NCI-H146 treated with DMSO at 0.1 percent for 48 hours (cell line): ENCODE measurements around the gene AP1S2.
"Not testable (repeated sequence)": the region's sequence is repeated elsewhere in the genome, so short reads cannot be mapped to it uniquely, and the experiment has no call there.

Experiments used
- DNase-seq: peaks from one replicate; lab custom pipeline; 2025; ENCODE audit not compliant: unreplicated experiment; lab: John Stamatoyannopoulos, UW

Gene AP1S2

DNA sequence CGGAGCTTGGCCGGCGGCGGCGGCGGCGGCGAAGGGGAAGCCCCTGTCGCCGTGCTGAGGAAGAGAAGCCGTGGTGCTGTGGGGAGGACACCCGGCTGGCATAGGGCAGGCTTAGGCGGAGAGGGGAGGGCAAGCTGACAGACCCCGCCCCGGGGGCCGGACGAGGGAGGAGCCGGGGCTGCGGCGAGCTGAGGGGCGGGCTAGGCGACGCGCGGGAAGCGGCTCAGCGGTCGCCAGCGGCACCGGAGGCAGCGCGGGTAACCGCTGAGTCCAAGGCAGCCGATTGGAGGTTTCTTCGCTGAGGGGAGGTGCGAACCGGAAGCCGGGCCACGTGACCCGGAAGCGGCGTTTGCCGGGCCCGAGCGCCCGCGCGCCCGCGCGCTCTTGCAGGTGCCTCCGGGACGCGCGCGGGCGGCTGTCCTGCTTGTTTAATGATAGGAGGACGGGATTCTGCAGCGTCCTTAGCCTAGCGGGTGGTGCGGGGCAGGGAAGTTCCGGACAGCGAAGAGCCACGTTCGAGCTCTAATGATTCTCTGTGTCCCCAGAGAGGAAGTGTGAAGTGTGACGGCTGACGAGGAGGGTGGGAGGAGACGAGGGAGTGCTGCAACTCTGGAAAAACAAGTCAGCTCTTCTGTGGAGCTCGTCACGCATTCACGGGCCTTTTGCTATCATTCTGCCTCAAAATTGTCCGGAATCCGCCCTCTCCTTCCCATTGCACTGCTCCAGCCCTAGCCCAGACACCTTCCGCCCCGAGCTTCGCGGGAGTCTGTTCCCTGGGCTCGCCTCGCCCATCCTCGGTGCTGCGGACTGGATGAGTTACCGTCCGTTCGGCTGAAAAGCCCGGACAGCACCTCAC is at the start of gene AP1S2:
Gene AP1S2 (minus strand): TSS at position 102 of the 856 bp plus-strand sequence. CDS start 2,289 bp downstream, outside the sequence.
- peak; percentile 82 for DNase-seq

GRCh38 chrX:15903186-15903681 is 48.6 kb upstream of the AP1S2 start:
- peak; percentile 4 for DNase-seq

GRCh38 chrX:15895334-15895733 is 40.7 kb upstream of the AP1S2 start:
- DNase-seq = no peak

GRCh38 chrX:15894724-15895123 is 40.1 kb upstream of the AP1S2 start:
- DNase-seq = no peak

DNA sequence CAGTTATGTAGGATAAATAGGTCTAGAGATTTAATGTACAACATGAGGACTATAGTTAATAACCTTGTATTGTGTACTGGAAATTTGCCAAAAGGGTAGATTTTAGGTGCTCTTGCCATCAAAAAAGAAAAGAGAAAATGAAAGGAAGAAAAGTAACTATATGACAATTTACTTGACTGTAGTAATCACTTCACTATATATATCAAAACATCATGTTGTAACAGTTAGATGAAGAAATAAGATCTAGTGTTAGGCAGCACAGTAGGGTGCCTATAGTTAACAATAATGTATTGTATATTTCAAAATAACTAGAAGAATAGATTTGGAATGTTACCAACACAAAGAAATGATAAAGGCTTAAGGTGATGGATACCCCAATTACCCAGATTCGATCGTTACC is 35.9 kb upstream of the AP1S2 start:
- no peak for DNase-seq

DNA sequence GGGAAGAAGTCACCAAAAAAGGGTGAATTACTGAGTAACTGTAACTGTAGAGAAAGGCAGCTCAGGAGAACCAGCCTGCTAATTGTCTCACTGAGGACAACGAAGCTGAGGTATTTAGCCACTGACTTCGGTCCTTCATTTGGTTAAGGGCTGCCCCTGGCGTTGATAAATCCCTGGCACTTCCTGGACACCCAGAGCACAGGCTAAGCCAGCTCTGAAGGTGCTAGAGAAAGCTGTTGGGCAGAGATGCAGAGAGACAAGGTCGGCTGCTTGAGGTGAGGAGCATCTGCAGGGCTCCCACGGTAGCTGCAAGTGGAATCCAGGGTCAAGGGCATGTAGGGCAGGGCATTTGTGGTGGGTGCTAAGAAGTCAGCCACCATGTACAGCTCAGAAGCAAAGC is 33.4 kb upstream of the AP1S2 start:
- DNase-seq = no peak

DNA sequence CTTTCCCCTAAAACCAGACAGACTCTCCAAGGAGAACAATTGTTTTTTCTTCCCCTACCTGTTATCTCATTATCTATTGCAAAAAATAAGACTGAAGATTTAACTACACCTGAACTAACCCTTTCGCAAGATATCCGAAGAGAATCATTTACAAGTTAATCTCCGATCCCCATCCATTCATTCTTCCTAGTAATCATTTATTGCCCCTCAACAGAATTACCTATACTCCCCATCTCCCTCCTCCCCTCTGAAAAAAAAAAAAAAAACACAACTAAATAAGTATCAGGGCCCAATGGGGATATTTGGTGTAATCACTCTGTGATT is 28.9 kb upstream of the AP1S2 start:
- DNase-seq = no peak

GRCh38 chrX:15882704-15883539 is 28.3 kb upstream of the AP1S2 start:
- no peak for DNase-seq

DNA sequence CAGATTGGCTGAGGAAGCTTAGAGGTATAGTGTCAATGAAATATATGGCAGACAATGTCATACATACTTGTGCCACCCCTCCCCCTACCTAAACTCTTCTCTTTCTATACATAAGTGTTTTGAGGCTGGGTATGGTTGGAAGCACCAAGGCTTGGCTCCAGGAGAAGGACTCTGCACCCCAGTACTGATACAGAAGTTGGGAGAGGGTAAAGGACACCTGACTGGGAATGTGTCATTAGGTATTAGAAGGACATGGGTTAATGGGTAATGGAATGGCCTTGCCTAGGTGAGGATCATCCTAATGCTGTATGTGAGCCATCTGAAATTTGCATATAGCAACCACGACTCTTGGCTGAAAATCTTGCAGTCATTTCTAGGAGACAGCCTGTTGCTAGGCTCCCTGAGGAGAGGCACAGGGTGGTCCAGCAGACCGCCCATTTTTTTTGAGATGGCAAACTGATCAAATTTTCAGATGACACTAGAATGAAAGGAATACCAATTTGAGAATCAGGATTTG is 26.8 kb upstream of the AP1S2 start:
- DNase-seq = no peak

DNA sequence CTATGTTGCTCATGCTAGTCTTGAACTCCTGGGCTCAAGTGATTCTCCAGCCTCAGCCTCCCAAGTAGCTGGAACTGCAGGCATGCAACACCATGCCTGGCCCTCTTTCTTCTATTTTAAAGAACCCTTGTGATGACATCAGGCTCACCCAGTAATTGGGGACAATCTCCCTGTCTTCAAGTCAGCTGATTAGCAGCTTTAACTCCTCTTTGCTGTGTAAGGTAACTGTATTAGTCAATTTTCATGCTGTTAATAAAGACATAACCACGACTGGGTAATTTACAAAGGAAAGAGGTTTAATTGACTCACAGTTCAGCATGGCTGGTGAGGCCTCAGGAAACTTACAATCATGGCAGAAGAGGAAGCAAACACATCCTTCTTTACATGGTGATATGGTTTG is 23.3 kb upstream of the AP1S2 start:
- not testable (repeated sequence) for DNase-seq

DNA sequence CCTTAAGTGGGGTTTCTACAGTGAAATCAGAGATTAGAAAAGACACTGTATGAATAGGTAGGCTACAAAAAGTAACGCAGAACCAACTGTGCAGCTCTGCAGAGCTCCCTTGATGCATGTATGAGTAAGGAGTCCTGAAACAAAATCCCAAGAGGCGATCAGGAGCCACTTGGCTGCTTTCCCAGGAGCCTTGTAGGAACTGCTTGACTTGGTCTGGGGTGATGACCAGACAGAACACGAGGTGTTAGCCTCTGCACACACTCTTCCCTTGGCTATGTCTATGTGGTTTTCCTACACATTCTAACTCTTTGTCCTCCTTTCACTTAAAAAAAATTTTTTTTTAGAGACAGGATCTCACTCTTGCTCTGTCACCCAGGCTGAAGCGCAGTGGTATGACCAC is 22.8 kb upstream of the AP1S2 start:
- DNase-seq = no peak

GRCh38 chrX:15874672-15875071 is 20.1 kb upstream of the AP1S2 start:
- peak; percentile 13 for DNase-seq

DNA sequence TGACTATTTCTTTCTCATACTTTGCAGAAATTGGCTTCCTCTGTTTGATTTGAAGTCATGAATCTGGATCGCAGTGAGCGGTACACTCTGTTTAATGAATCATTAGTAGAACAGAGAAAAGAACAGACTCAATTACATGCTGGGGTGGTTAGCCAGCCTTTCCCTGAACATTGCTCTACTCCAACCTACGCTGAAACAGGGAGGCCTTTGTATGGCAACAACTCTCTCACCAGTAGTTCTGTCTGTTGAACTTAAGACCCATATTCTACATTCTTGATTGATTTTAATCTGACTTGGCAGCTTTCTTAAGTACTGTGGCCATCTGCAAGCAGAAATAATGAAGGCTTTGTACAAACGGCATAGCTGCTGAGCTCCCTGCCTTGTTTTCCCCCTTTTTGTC is 19.0 kb upstream of the AP1S2 start:
- DNase-seq = no peak

GRCh38 chrX:15870310-15870709 is 15.7 kb upstream of the AP1S2 start:
- no peak for DNase-seq

DNA sequence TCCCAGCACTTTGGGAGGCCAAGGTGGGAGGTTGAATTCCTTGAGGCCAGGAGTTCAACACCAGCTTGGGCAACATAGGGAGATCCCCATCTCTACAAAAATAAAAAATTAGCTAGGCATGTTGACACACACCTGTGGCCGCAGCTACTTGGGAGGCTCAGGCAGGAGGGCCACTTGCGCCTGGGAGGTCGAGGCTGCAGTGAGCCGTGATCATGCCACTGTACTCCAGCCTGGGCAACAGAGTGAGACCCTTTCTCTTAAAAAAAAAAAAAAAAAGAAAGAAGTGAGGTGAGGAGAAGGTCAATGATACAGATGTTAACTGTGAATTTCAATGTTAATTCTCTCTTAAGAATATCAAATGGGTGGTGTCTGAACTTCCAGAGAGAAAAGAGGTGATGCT is 15.1 kb upstream of the AP1S2 start:
- no peak for DNase-seq

DNA sequence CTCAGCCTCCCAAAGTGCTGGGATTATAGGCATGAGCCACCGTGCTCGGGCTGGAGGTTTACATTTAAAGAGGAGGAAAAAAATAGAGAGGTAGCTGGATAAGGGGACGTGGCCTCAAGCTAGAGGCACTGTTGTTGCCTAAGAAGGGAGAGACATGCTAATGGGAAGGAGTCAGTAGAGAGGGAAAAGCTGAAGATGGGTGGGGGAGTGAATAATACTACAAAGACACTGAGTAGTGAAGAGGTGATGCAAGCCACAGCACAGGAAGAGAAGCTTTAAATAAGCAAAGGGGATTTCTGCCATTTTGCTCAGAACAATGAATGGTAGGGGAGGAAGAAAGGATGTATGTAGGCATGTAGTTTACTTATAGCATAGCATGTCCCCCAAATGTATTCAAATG is 11.5 kb upstream of the AP1S2 start:
- DNase-seq = no peak

GRCh38 chrX:15864629-15865028 is 10.0 kb upstream of the AP1S2 start:
- no peak for DNase-seq

- DNase-seq = no peak
Observed at GRCh38 chrX:15864023-15864422, 9.4 kb upstream of the AP1S2 start.

DNA sequence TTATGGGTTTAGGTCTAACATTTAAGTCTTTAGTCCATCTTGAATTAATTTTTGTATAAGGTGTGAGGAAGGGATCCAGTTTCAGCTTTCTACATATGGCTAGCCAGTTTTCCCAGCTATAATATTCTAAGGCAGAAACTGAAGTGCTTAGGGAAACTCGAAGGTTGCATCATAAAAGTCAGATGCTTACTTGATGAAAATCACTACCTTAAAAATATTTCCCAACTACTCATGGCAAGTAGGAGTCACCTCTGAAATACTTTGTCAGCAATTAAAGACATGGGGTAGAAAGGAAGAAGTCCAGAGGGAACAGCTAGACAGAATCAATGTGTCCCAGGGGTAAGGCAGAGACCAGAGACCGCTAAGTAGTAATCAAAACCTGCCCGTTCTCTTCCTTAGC is 6.3 kb upstream of the AP1S2 start:
- DNase-seq = no peak

- no peak for DNase-seq
Observed at GRCh38 chrX:15858051-15858450, 3.4 kb upstream of the AP1S2 start.

GRCh38 chrX:15856636-15857035 is 2.0 kb upstream of the AP1S2 start:
- DNase-seq = no peak

DNA sequence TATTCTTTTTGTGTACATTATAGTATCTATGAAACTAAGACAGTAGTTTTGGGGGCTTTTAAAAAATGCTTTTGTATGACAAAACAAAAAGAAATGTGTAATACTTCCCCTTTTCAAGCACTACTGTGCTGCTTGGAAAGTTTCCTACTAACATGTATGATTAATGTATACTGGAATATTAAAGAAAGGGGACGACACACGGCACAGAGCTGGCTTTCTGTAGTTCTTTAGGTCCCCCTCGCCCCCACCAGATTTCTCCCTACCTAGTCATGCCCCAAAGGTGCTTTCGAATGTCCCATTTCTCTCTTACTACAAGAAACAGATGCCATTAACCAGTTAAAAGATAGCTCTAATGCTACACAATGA is 1.6 kb upstream of the AP1S2 start:
- no peak for DNase-seq
